Gastroesophageal sphincter (tissue), 3 donors: ENCODE measurements around the gene GAREM1.

ENCODE experiments used
- EP300 ChIP-seq: sonication (generic); formaldehyde crosslinking; IDR thresholded peaks from one replicate; pipeline ENCODE4 v1.6.1; 2017; ENCODE audit warnings: antibody characterized with exemption, mild to moderate bottlenecking
- POLR2A ChIP-seq, 2 donors: fragments of 450-650 bp; IDR thresholded peaks; one replicate each; pipeline ENCODE4 v1.6.1; 2017; ENCODE audit warnings: antibody characterized with exemption in 2 of 2, mild to moderate bottlenecking in 2 of 2, moderate library complexity in 1 of 2
- POLR2AphosphoS5 ChIP-seq: sonication (generic); formaldehyde crosslinking; IDR thresholded peaks from one replicate; pipeline ENCODE4 v1.6.1; 2017; ENCODE audit warnings: antibody characterized with exemption
- TF ChIP-seq, protein P1 (sequence below), 4 experiments: fragments of 200-600 bp in 2 of 4; fragments of 450-650 bp in 2 of 4; sonication (generic) in 1 of 4; IDR thresholded peaks; one replicate each; pipeline ENCODE4 v1.5.1; 2017 to 2019; ENCODE audit warnings: antibody characterized with exemption in 4 of 4, mild to moderate bottlenecking in 2 of 4, moderate library complexity in 2 of 4

- TF ChIP-seq POLR2AphosphoS5: no peak
- no peak for TF ChIP-seq EP300
- no peak for TF ChIP-seq POLR2A (IDR thresholded peaks at IDR 0.05)
- TF ChIP-seq, protein P1, sequence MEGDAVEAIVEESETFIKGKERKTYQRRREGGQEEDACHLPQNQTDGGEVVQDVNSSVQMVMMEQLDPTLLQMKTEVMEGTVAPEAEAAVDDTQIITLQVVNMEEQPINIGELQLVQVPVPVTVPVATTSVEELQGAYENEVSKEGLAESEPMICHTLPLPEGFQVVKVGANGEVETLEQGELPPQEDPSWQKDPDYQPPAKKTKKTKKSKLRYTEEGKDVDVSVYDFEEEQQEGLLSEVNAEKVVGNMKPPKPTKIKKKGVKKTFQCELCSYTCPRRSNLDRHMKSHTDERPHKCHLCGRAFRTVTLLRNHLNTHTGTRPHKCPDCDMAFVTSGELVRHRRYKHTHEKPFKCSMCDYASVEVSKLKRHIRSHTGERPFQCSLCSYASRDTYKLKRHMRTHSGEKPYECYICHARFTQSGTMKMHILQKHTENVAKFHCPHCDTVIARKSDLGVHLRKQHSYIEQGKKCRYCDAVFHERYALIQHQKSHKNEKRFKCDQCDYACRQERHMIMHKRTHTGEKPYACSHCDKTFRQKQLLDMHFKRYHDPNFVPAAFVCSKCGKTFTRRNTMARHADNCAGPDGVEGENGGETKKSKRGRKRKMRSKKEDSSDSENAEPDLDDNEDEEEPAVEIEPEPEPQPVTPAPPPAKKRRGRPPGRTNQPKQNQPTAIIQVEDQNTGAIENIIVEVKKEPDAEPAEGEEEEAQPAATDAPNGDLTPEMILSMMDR (IDR thresholded peaks at IDR 0.05): no peak
Measured at GRCh38 chr18:32441533-32441932, 29.1 kb downstream of the GAREM1 start.
